Activated T-helper 2 cell treated with anti-CD3 and anti-CD28 coated beads, Interferon-gamma antibody, Interleukin-2, Interleukin-4, amounts not matched to agents 10 μg/mL and 5 μg/mL and 100 μg/mL, durations not matched to agents 14 hours and 24 hours and 36 hours (primary cell): Measurements from ENCODE around the gene KIF16B. TPM values are rescaled to one million over a fixed set of nuclear protein-coding genes. Genes with fewer than 3 reads are reported as not detected.
"Not testable (repeated sequence)": the region's sequence is repeated elsewhere in the genome, so short reads cannot be mapped to it uniquely, and the experiment has no call there.

Source experiments
- DNase-seq: peaks from one replicate; pipeline ENCODE4 v3.0.0; 2021; ENCODE audit warnings: low spot score
- H3K27ac Mint-ChIP-seq: one replicate; pipeline ENCODE4 v1.8.0; 2021; ENCODE audit warnings: mixed read lengths
- H3K27me3 Mint-ChIP-seq: one replicate; pipeline ENCODE4 v1.8.0; 2021; ENCODE audit warnings: low read depth, mixed read lengths
- H3K36me3 Mint-ChIP-seq: one replicate; pipeline ENCODE4 v1.8.0; 2021; ENCODE audit warnings: low read depth, mixed read lengths
- H3K4me1 Mint-ChIP-seq: one replicate; pipeline ENCODE4 v1.8.0; 2021; ENCODE audit warnings: low read depth, mixed read lengths
- H3K4me3 Mint-ChIP-seq: one replicate; pipeline ENCODE4 v1.8.0; 2021; ENCODE audit warnings: low read depth, mild to moderate bottlenecking, moderate library complexity, mixed read lengths
- H3K9me3 Mint-ChIP-seq: one replicate; pipeline ENCODE4 v1.8.0; 2021; ENCODE audit warnings: mixed read lengths
- intact Hi-C: fragments of 100-400 bp; cut with micrococcal nuclease; formaldehyde crosslinking; loops from one replicate; pipeline ENCODE4 v1.15.1; 2023
- total RNA-seq: library from RNA; stranded (reverse); gene quantifications from 2 replicates; pipeline ENCODE4 v1.2.3, GENCODE V29; 2022

Gene KIF16B
- total RNA-seq, 1 donor from 2014 or later, result 6.8 TPM

DNA sequence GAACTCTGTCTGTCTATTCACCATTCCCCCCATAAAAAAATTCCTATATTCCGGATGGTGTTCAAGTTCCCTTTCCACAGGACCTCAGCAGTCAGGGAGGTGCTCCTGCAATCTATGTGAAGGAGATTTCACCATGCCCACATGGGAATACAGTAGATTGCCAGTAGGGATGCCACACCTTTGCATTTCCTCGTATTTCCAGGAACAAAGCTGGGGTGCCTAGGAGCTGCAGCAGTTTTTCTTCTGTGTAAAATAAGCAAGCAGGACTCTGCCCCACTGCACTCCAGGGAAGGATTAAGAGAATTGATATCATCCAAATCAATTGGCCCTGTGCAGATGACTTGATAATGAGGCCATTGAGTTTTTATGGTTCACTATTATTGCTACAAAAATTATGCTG is 7.4 kb upstream of the KIF16B start:
- Mint-ChIP-seq H3K36me3 (no peaks in the 10 kb centered on the region), H3K4me3 (no peak overlapping the region), H3K27me3 (peaks cover 16% of the 10 kb centered on the region), H3K27ac (no peak overlapping the region), H3K9me3 (no peaks in the 10 kb centered on the region), H3K4me1 (no peaks in the 10 kb centered on the region)
- no peak for DNase-seq
- intact Hi-C loops, result no loop called here

DNA sequence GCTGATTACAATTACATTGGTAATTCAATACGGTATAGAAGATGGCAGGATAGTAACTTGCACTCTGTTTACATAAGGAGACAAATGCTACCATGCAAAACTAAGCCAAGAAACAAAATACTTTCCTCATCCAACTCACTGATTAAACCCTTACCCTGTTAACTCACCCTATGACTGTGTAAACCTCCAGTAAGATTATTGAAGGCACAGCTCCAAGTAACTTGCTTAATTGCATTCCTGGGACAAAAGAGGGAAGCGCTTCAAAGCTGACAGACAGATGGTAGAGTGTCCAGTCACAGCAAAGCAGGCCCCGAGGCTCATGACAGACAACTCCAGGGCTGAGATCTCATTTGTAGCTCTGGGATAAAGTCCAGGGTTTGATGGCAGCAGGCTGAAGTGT is 6.9 kb upstream of the KIF16B start:
- no peak for DNase-seq
- Mint-ChIP-seq H3K36me3 (no peaks in the 10 kb centered on the region), H3K27me3 (peaks cover 16% of the 10 kb centered on the region), H3K9me3 (no peaks in the 10 kb centered on the region), H3K4me1 (peaks cover 4% of the 10 kb centered on the region), H3K4me3 (no peak overlapping the region), H3K27ac (no peak overlapping the region)
- intact Hi-C loops, result no loop called here

DNA sequence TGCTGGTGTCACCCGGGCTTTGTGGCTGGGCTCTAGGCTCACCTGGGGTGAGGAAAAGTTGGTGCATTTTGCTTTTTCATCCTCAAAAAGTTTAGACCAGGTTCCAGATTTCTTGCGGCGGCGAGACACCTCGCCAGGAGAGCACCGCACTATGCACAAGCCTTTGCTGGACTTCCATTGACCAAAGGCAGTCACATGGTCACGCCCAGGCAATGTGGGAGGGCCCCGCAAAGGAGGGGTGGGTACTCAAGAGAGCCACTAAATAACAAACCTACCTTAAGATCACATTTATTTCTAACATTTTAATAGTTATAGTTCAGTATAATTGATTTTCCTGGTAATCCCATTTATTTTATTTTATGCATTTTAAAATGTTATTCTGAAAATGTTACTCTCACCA is 3.0 kb upstream of the KIF16B start:
- Mint-ChIP-seq H3K4me1 (peaks cover 24% of the 10 kb centered on the region), H3K4me3 (no peak overlapping the region), H3K36me3 (no peaks in the 10 kb centered on the region), H3K9me3 (no peaks in the 10 kb centered on the region), H3K27me3 (peaks cover 1% of the 10 kb centered on the region), H3K27ac (no peak overlapping the region)
- DNase-seq, result no peak
- intact Hi-C loops, result loop anchor here (10.0 kb wide), 1 partner anchor 1389 kb away; the partner anchor contains the start of genes MGME1 and SNX5

DNA sequence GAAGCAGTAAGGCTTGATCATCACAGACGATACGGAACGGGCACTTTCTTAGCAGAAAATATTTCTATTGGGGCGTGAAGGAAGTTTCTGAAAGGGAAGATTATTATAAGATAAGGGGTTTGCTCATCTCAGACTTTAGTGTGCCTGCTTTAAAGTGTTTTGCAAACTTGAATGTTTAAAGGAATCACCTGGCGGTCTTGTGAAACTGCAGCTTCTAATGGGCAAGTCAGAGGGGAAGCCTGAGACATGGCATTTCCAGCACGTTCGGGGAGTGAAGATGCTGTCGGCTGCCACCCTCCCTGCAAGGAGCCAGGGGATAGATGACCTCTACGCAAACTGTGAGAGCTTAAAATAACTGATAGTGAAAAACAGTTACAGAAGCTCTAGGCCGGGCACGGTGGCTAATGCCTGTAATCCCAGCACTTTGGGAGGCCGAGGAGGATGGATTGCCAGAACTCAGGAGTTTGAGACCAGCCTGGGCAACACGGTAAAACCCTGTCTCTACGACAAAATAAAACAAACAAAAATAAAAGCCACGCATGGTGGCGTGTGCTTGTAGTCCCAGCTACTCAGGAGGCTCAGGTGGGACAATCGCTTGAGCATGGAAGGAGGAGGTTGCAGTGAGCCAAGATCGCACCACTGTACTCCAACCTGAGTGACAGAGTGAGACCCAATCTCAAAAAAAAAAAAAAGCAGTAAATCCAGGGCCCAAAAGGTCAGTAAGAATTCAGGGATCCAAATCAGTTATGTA is 2.3 kb upstream of the KIF16B start:
- Mint-ChIP-seq H3K36me3 (no peaks in the 10 kb centered on the region), H3K9me3 (no peaks in the 10 kb centered on the region), H3K27ac (peak overlapping the region; percentile 78), H3K4me3 (peak overlapping the region; percentile 85), H3K4me1 (peaks cover 26% of the 10 kb centered on the region), H3K27me3 (no peaks in the 10 kb centered on the region)
- intact Hi-C loops, result loop anchor here (2.0 to 10.0 kb wide), 2 partner anchors 157 to 1389 kb away; partner anchors contain the start of genes MGME1 and SNX5
- DNase-seq, result no peak

DNA sequence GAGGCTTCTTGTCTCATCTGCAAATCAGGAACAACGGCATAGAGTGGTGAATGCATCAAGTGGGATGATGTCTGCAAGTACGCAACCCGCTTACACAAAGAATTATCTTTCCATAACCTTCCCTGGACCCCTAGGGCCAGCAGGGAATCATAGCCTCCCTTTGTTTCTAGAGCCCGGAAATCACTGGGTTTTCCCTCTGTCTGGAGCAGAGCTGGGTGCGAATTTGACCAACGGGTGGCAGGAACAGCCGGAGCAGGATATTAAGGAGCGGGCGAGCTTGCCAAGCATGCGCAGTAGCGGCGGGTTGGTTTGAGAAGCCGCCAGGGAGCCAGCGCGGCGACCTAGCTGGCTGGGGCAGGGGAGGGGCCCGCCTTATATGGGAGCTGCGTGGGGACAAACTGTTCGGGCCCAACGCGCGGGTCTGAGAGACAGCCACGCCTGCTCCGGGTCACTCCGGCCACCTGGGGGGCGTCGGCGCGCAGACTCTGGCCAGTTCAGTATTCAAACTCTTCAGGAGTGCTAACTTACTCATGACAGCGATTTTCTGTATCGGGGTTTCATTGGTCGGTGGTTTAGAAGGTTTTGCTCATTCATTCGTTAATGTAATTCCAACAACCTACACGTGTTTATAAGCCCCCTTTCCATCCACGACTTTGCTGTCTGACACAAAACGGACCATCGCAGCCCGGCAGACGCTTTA is 1.6 kb upstream of the KIF16B start:
- peak overlapping the region; percentile 85 for H3K4me3 Mint-ChIP-seq
- peak overlapping the region; percentile 78 for H3K27ac Mint-ChIP-seq
- DNase-seq, result peak; percentile 81

DNA sequence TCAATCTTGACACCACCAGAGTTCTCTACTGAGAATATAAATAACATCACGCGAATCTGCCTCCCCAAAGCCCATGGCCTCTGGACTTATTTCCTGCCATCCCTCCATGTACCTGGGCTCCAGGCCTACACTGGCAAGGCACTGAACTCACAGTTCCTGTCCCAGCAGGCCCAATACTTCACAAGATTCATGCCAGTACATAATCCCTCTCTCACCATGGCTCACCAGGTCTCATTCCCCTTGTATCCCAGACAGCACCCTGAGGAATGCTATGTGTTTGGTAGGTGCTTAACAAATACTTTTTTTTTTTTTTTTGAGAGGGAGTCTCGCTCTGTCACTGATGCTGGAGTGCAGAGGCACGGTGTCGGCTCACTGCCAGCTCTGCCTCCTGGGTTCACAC is 1.9 kb downstream of the KIF16B start:
- H3K27ac Mint-ChIP-seq, result no peak overlapping the region
- H3K36me3 Mint-ChIP-seq, result no peaks in the 10 kb centered on the region
- no peak for DNase-seq
- H3K9me3 Mint-ChIP-seq, result no peaks in the 10 kb centered on the region
- intact Hi-C loops, result loop anchor here (5.0 to 10.0 kb wide), 2 partner anchors 1393 to 1716 kb away; partner anchors contain the start of genes MGME1, SNX5 and ZNF133
- no peaks in the 10 kb centered on the region for H3K27me3 Mint-ChIP-seq
- H3K4me3 Mint-ChIP-seq, result no peak overlapping the region
- H3K4me1 Mint-ChIP-seq, result peaks cover 26% of the 10 kb centered on the region

More for the DNA sequence above, 1.6 kb upstream of the KIF16B start:
- Mint-ChIP-seq H3K27me3 (no peaks in the 10 kb centered on the region), H3K36me3 (no peaks in the 10 kb centered on the region), H3K9me3 (no peaks in the 10 kb centered on the region), H3K4me1 (peaks cover 26% of the 10 kb centered on the region)
- intact Hi-C loops, result loop anchor here (2.0 to 10.0 kb wide), 3 partner anchors 158 to 1712 kb away; partner anchors contain the start of genes MGME1, SNX5 and ZNF133

DNA sequence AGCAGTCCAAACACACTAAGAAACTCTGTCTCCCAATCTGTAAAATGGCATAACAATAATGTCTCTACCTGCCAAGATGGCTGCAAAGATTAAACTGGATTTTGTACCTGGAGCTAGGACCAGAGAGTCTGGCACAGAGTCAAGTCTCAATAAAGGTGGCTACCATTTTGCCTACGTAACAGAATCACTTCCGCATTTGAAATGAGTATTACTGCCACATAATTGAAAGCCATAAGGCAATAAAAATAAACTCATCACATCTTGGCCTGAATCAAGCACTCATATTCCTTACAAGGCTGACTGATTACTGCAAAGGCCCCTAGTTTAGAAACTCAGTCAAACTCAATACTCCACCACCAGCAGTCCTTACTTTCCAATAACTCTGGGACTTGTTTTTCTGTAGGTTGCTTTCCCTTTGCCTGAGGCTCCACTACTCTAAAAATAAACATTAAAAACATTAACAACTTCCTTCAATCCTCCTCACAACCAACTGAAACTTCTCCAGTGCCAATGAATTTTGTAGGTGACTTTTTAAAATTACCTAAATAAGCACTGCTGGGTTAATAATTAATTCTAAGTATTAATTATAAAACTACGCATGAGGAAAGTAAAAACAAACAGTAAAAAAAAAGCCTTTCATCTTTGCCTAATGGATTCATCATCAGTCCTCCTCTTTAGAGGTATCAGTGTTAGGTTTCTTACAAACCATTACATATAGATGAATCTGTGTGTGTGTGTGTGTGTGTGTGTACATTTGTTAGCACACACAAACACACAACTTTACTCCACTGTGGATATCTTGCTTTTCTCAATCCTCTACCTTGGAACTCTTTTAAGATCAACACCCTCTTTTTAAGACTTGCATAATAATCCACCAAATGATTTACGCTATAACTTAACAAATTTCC is 3.7 kb downstream of the KIF16B start:
- H3K4me3 Mint-ChIP-seq, result no peak overlapping the region
- DNase-seq, result no peak
- no peak overlapping the region for H3K27ac Mint-ChIP-seq
- no peaks in the 10 kb centered on the region for H3K27me3 Mint-ChIP-seq
- no peaks in the 10 kb centered on the region for H3K9me3 Mint-ChIP-seq
- peaks cover 22% of the 10 kb centered on the region for H3K4me1 Mint-ChIP-seq
- intact Hi-C loops, result loop anchor here (5.0 to 10.0 kb wide), 2 partner anchors 1395 to 1718 kb away; partner anchors contain the start of genes MGME1, SNX5 and ZNF133
- no peaks in the 10 kb centered on the region for H3K36me3 Mint-ChIP-seq

DNA sequence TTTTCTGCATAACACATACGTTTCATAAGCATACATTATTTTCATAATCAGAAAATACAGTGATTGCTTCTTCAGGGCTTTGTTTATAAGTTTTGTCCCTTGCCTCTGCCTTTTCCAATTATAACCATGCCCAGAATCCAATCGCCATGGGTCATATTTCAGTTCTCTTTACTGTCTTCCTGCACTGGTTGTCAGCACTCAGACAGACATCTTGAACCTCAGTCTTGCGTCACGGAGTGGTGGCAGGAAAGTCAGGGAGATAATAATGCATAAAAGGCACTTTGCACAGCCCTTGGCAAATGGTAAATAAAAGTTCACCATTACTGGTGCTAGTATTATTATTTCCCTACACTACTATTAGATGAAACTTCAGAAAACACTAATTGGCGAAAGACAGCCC is 7.2 kb downstream of the KIF16B start:
- no peak for DNase-seq
- Mint-ChIP-seq H3K27me3 (no peaks in the 10 kb centered on the region), H3K4me3 (no peak overlapping the region), H3K4me1 (peaks cover 7% of the 10 kb centered on the region), H3K27ac (no peak overlapping the region), H3K9me3 (no peaks in the 10 kb centered on the region), H3K36me3 (no peaks in the 10 kb centered on the region)
- intact Hi-C loops, result loop anchor here (1.0 kb wide), 1 partner anchor 22 kb away; no protein-coding TSS in a partner anchor

DNA sequence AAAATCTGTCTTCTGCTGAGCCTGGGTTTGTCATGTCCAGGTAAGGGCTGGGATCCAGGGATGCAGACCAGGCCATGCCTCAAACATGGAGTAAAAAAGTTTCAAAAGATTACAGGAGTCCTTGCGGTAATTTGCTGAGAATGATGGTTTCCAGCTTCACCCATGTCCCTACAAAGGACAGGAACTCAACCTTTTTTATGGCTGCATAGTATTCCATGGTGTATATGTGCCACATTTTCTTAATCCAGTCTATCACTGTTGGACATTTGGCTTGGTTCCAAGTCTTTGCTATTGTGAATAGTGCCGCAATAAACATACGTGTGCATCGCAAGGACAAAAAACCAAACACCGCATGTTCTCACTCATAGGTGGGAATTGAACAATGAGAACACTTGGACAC is 9.2 kb downstream of the KIF16B start:
- H3K9me3 Mint-ChIP-seq, H3K27ac Mint-ChIP-seq, H3K36me3 Mint-ChIP-seq, DNase-seq, H3K27me3 Mint-ChIP-seq, intact Hi-C loops, H3K4me3 Mint-ChIP-seq, H3K4me1 Mint-ChIP-seq: not testable (repeated sequence)

DNA sequence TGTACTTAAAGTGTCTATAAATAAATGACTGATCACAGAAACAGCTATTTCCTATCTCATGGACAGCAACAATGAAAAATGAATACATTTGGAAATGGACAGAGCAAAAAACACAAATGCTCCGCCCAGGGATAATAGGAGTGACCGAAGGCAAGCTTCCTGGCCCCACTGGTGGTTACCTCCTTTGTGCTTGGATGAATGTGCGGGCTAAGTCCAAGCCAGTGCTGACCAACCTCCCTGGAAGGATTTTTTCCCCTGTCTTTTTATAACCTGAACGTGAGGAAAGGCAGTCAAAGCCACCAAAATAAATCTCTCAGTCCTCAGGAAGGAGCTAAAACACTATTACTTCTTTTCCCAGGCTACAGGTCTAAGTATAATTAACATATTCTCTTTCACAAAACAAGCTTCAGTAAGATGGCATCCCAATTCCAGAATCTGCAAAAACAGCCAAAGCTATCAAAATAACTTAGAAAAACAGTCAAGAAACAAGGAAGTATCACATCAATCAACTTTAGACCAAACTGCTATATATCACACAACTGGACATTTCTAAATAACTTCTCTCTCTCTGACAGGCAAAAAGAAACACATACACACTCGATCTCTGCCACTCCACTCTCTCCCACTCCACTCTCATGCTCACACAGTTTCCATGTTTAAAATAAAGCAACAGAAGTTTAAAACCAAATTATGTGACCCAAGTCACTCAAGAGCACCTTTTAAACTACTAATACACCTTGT is 10.0 kb downstream of the KIF16B start:
- Mint-ChIP-seq H3K4me3 (no peak overlapping the region), H3K27me3 (no peaks in the 10 kb centered on the region), H3K9me3 (no peaks in the 10 kb centered on the region), H3K36me3 (no peaks in the 10 kb centered on the region), H3K27ac (no peak overlapping the region), H3K4me1 (peaks cover 5% of the 10 kb centered on the region)
- intact Hi-C loops, result no loop called here
- DNase-seq, result no peak

DNA sequence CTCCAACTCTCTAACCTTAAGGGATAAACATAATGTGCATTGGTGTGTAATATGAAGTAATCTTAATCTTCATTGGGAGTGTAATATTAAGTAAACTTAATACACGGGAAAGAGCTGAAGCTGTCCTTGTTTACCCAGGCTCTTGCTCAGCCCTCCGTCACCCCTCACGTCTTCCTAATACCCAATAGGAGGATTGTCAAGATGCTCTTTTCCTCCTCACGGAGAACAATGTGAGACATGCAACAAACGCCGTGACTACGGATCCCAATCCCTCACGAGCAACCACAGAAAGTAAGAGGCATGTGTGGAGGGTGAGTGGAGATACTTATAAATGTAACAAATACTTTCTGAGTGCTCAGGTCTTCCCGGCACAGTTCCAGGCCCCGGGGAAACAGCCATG is 11.0 kb downstream of the KIF16B start:
- intact Hi-C loops, result no loop called here
- no peak for DNase-seq
- no peak overlapping the region for H3K27ac Mint-ChIP-seq
- H3K4me3 Mint-ChIP-seq, result no peak overlapping the region
- no peaks in the 10 kb centered on the region for H3K27me3 Mint-ChIP-seq
- H3K4me1 Mint-ChIP-seq, result peaks cover 5% of the 10 kb centered on the region
- no peaks in the 10 kb centered on the region for H3K9me3 Mint-ChIP-seq
- no peaks in the 10 kb centered on the region for H3K36me3 Mint-ChIP-seq

DNA sequence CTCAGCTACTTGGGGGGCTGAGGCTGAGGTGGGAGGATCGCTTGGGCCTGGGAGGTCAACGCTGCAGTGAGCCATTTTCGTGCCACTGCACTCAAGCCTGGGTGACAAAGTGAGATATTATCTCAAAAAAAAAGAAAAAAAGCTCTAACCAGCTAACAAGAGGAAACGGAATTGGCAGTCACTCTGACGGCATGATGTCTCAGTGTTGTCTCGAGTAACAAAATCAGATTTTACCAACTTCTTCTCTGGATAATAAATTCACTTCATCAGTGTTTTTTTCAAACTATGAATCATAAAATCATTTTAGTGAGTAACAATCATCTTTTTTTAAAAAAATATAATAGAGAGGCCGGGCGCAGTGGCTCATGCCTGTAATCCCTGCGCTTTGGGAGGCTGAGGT is 12.6 kb downstream of the KIF16B start:
- Mint-ChIP-seq H3K27ac (no peak overlapping the region), H3K36me3 (no peaks in the 10 kb centered on the region), H3K4me1 (peaks cover 5% of the 10 kb centered on the region), H3K4me3 (no peak overlapping the region), H3K9me3 (no peaks in the 10 kb centered on the region), H3K27me3 (no peaks in the 10 kb centered on the region)
- no peak for DNase-seq
- intact Hi-C loops, result no loop called here
